ENCODE data around the gene RPS25. TPM values are rescaled to one million over a fixed set of nuclear protein-coding genes. Genes with fewer than 3 reads are reported as not detected.
A peak's percentile ranks its signal among the peaks of the same experiment; 100 is the strongest.

Gene RPS25
- total and polyA plus RNA-seq, 9 of the 15 experiments (the other 6 are each of a cell fraction or from before 2014, with no cell fraction given): 1,553 to 5,486 (median 2,471) TPM

DNA sequence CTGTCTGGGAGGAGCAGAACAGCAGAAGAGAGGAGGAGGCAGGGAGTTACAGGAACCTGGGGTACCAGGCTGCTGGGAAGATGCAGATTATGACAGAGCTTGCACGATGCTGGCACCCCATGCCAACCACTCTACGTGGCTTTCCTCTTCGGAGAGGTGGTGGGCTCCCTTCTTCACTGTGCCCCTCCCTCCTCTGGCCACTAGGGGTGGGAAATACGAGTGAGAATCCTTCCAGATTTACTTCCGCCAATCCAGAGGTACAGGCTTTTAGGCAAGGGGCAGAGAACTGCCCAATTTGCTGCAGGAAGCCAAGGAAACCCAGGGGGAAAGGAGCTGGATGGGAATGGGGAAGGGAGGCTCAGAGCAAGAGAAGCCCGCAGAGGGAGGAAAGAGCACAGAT lies 26.6 kb upstream of the RPS25 start:
- Histone ChIP-seq H4K20me1 (replicated peaks; ENCODE audit: control insufficient read depth, insufficient read depth, low read length) (no peaks in the 10 kb centered on the region), H3K4me1 (replicated peaks in 1 of 2; ENCODE audit: control insufficient read depth in 2 of 2, insufficient read depth in 2 of 2, low read length in 2 of 2) (peaks cover 4 to 6% of the 10 kb centered on the region in 2 experiments; a peak in 2 of 5 replicates), H3K9me3 (replicated peaks; ENCODE audit: control insufficient read depth, insufficient read depth, low read depth, low read length) (no peaks in the 10 kb centered on the region), H3K27me3 (ENCODE audit: control insufficient read depth in 2 of 2, insufficient read depth in 2 of 2, low read length in 2 of 2) (no peaks in the 10 kb centered on the region), H3K4me2 (ENCODE audit: insufficient read depth, low read length) (no peak overlapping the region), H3K4me3 (no peak overlapping the region), H3K36me3 (ENCODE audit: control insufficient read depth, insufficient read depth, low read length) (peaks cover 55% of the 10 kb centered on the region), H3K27ac (ENCODE audit: extremely low read depth, low read depth, low read length) (no peak overlapping the region), H3K9ac (ENCODE audit: insufficient read depth in 1 of 2, low read depth in 2 of 2, low read length in 2 of 2) (no peak overlapping the region), H2AFZ (ENCODE audit: low read depth, low read length) (no peak overlapping the region), H3K9me1 (ENCODE audit: control insufficient read depth, insufficient read depth, low read length) (peaks cover 3% of the 10 kb centered on the region), H3K79me2 (ENCODE audit: control insufficient read depth, insufficient read depth, low read length) (no peaks in the 10 kb centered on the region)
- 82% methylated on average over 6 of the region's 6 CpGs for WGBS (ENCODE audit: insufficient coverage, low coverage, missing lambda C conversion rate)
- no TSS peak for BruUV-seq (replicated peaks)
- ChIA-PET CTCF (ENCODE audit: low intra/inter-chr PET ratio) (no interaction called here), POLR2A (interaction anchor here (0.6 to 9.3 kb wide), 6 partner anchors 9 to 67 kb away, joined by 3 to 132 read pairs (median 6); partner anchors contain the start of genes HYOU1 and VPS11)
- FAIRE-seq (no peak), ATAC-seq (peak; percentile 29), DNase-seq (ENCODE audit: extremely low read depth in 1 of 4, low spot score in 3 of 4) (peak in 2 of 4 experiments; percentile 31 to 33)
- TF ChIP-seq, protein P1, sequence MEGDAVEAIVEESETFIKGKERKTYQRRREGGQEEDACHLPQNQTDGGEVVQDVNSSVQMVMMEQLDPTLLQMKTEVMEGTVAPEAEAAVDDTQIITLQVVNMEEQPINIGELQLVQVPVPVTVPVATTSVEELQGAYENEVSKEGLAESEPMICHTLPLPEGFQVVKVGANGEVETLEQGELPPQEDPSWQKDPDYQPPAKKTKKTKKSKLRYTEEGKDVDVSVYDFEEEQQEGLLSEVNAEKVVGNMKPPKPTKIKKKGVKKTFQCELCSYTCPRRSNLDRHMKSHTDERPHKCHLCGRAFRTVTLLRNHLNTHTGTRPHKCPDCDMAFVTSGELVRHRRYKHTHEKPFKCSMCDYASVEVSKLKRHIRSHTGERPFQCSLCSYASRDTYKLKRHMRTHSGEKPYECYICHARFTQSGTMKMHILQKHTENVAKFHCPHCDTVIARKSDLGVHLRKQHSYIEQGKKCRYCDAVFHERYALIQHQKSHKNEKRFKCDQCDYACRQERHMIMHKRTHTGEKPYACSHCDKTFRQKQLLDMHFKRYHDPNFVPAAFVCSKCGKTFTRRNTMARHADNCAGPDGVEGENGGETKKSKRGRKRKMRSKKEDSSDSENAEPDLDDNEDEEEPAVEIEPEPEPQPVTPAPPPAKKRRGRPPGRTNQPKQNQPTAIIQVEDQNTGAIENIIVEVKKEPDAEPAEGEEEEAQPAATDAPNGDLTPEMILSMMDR (IDR thresholded peaks at IDR 0.05 in 2 of 3, conservative IDR thresholded peaks at IDR 0.05 in 1 of 3; ENCODE audit: insufficient read depth in 2 of 3, low read depth in 1 of 3, low read length in 3 of 3): peak in 2 of 3 experiments; percentile 24 to 58; a peak in 4 of 6 replicates
- TF ChIP-seq POLR2A (conservative IDR thresholded peaks at IDR 0.05) (peak; percentile 37; the same call in 1 of the 2 replicates), SUPT5H (IDR thresholded peaks at IDR 0.05) (0 out of 2 replicates have a peak, but pooled peaks have one; percentile 12), ZNF551 (CRISPR knock-in tag; IDR thresholded peaks at IDR 0.05) (no peak), RBFOX2 (IDR thresholded peaks at IDR 0.05; ENCODE audit: low read depth, low read length) (0 out of 2 replicates have a peak, but pooled peaks have one; percentile 34)
- in situ Hi-C loops (cut with MboI) (no loop called here), intact Hi-C loops (cut with micrococcal nuclease) (no loop called here)

Data from K562 (cell line).